Ovary (tissue), 9 donors: ENCODE data around the gene DCLRE1B. TPM values are rescaled to one million over a fixed set of nuclear protein-coding genes. Genes with fewer than 3 reads are reported as not detected.

ENCODE experiments used
- DNase-seq, 5 donors: peaks; one replicate each; pipeline ENCODE4 v3.0.0-alpha.2; 2019 to 2020
- H3K27ac ChIP-seq, 2 donors: fragments of 200-600 bp; one replicate each; pipeline versions ENCODE4 v1.5.1 to v1.8.0; 2019 to 2022
- H3K27me3 ChIP-seq: fragments of 200-600 bp; one replicate; pipeline ENCODE4 v1.8.0; 2022
- H3K36me3 ChIP-seq: fragments of 200-600 bp; sonication (generic); one replicate; pipeline ENCODE4 v1.5.1; 2019
- H3K4me1 ChIP-seq: one replicate; pipeline ENCODE4 v1.8.1; 2013; ENCODE audit warnings: mild to moderate bottlenecking, moderate library complexity; ENCODE audit not compliant: insufficient read depth
- H3K4me3 ChIP-seq: fragments of 200-600 bp; sonication (generic); one replicate; pipeline ENCODE4 v1.5.1; 2017
- H3K9me3 ChIP-seq, 2 donors: fragments of 200-600 bp in 1 of 2; sonication (generic) in 1 of 2; one replicate each; pipeline versions ENCODE4 v1.5.1 to v1.8.1; 2013 to 2019; ENCODE audit warnings: mild to moderate bottlenecking in 1 of 2, moderate library complexity in 1 of 2
- CTCF ChIP-seq, 3 donors: fragments of 450-650 bp in 2 of 3; fragments of 200-600 bp in 1 of 3; IDR thresholded peaks; one replicate each; pipeline versions ENCODE4 v1.5.1 to v1.8.0; 2016 to 2022; ENCODE audit warnings: antibody characterized with exemption in 3 of 3, mild to moderate bottlenecking in 1 of 3
- EP300 ChIP-seq: sonication (generic); formaldehyde crosslinking; IDR thresholded peaks from one replicate; pipeline ENCODE4 v1.6.1; 2017; ENCODE audit warnings: antibody characterized with exemption
- POLR2A ChIP-seq: fragments of 450-650 bp; IDR thresholded peaks from one replicate; pipeline ENCODE4 v1.6.1; 2017; ENCODE audit warnings: antibody characterized with exemption, mild to moderate bottlenecking, moderate library complexity
- WGBS, 3 donors: extraction: QIAGEN DNeasy Blood & Tissue Kit in 1 of 3; methylation state at CpG; one replicate each; pipeline versions ENCODE4 v1.1.5 to v1.1.7; 2013 to 2017; 5-methylcytosine and 5-hydroxymethylcytosine counted together
- intact Hi-C, 4 donors: fragments of 100-400 bp; cut with DNase I; formaldehyde crosslinking; loops; one replicate each; pipeline versions ENCODE4 v1.11.0 to v1.15.1; 2022 to 2023
- polyA plus RNA-seq, 2 donors: library from polyadenylated mRNA; stranded (reverse); fragments of 200-250 nt in 1 of 2; fragments of 350-450 nt in 1 of 2; fragmentation: Illumina TruSeq in 1 of 2; extraction: RNeasy Lipid Tissue Mini Kit (QIAGEN cat#74804) in 1 of 2; gene quantifications; one replicate each; pipeline ENCODE4 v1.2.3, GENCODE V29; 2013 to 2014
- total RNA-seq, 7 donors: library from RNA; depleted of rRNA in 2 of 7; stranded (reverse); fragments of >200 nt in 2 of 7; fragmentation: NEBNext Ultra II Directional in 3 of 7; extraction: Animal tissue kit (Norgen Biotek cat#: 25700) in 3 of 7; gene quantifications; one replicate each; pipeline versions ENCODE4 v1.1.0 to v1.2.4, GENCODE V29; 2016 to 2023
- donor health status: DM: no; HTN: no; CAD: no; lungs with moderate emphysema.
- donor health status: DM: no; HTN: no; CAD: no.
- donor health status: Bipolar disorder and iron deficiency.
- donor health status: DM: yes; HTN: yes; CAD: no.
- donor health status: DM: no; HTN: no; CAD: no.
- donor health status: DM: yes; HTN: yes; CAD: no.

The DCLRE1B gene
- total and polyA plus RNA-seq, 9 donors, result 2.4 to 7.1 (median 5.0) TPM

- H3K27ac ChIP-seq, result no peak overlapping the region
- H3K4me3 ChIP-seq, result no peak overlapping the region
- no peak for DNase-seq
- H3K4me1 ChIP-seq, result peaks cover 8% of the 10 kb centered on the region
- no peaks in the 10 kb centered on the region for H3K9me3 ChIP-seq
- H3K27me3 ChIP-seq, result no peaks in the 10 kb centered on the region
- TF ChIP-seq POLR2A (no peak), CTCF (IDR thresholded peaks at IDR 0.05) (no peak), EP300 (no peak)
- H3K36me3 ChIP-seq, result no peaks in the 10 kb centered on the region
- WGBS, 3 donors, result 74 to 90% (median 80%) methylated on average over 5 of the region's 5 CpGs
- intact Hi-C loops, result no loop called here
Observed at GRCh38 chr1:113938192-113938591, 33.1 kb downstream of the DCLRE1B start.

DNA sequence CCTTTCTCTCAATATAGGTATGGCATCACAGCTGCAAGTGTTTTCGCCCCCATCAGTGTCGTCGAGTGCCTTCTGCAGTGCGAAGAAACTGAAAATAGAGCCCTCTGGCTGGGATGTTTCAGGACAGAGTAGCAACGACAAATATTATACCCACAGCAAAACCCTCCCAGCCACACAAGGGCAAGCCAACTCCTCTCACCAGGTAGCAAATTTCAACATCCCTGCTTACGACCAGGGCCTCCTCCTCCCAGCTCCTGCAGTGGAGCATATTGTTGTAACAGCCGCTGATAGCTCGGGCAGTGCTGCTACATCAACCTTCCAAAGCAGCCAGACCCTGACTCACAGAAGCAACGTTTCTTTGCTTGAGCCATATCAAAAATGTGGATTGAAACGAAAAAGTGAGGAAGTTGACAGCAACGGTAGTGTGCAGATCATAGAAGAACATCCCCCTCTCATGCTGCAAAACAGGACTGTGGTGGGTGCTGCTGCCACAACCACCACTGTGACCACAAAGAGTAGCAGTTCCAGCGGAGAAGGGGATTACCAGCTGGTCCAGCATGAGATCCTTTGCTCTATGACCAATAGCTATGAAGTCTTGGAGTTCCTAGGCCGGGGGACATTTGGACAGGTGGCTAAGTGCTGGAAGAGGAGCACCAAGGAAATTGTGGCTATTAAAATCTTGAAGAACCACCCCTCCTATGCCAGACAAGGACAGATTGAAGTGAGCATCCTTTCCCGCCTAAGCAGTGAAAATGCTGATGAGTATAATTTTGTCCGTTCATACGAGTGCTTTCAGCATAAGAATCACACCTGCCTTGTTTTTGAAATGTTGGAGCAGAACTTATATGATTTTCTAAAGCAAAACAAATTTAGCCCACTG is 35.5 kb downstream of the DCLRE1B start:
- Histone ChIP-seq H3K27me3 (no peaks in the 10 kb centered on the region), H3K4me3 (no peak overlapping the region), H3K36me3 (no peaks in the 10 kb centered on the region), H3K27ac (no peak overlapping the region), H3K9me3 (no peaks in the 10 kb centered on the region), H3K4me1 (peaks cover 4% of the 10 kb centered on the region)
- intact Hi-C loops, result no loop called here
- WGBS, 3 donors, result 71 to 78% (median 76%) methylated on average over 16 of the region's 16 CpGs
- no peak for DNase-seq
- no peak for TF ChIP-seq CTCF (IDR thresholded peaks at IDR 0.05)
- no peak for TF ChIP-seq EP300

DNA sequence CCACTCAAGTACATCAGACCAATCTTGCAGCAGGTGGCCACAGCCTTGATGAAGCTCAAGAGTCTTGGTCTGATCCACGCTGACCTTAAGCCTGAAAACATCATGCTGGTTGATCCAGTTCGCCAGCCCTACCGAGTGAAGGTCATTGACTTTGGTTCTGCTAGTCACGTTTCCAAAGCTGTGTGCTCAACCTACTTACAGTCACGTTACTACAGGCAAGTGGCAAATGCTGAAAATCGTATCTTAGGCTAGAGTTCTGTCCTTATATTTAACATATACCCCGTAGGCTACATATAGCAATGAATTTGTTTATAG is 36.1 kb downstream of the DCLRE1B start:
- no peaks in the 10 kb centered on the region for H3K36me3 ChIP-seq
- H3K27ac ChIP-seq, result no peak overlapping the region
- H3K4me1 ChIP-seq, result peaks cover 6% of the 10 kb centered on the region
- TF ChIP-seq POLR2A (no peak), EP300 (no peak), CTCF (IDR thresholded peaks at IDR 0.05) (no peak)
- H3K9me3 ChIP-seq, result no peaks in the 10 kb centered on the region
- 76 to 87% (median 77%) methylated on average over 7 of the region's 7 CpGs for WGBS, 3 donors
- no peaks in the 10 kb centered on the region for H3K27me3 ChIP-seq
- H3K4me3 ChIP-seq, result no peak overlapping the region
- DNase-seq, result no peak
- intact Hi-C loops, result no loop called here

GRCh38 chr1:113942527-113942926 is 37.4 kb downstream of the DCLRE1B start:
- no peak for DNase-seq
- Histone ChIP-seq H3K36me3 (no peaks in the 10 kb centered on the region), H3K4me3 (no peak overlapping the region), H3K9me3 (no peaks in the 10 kb centered on the region), H3K27me3 (no peaks in the 10 kb centered on the region), H3K4me1 (peaks cover 8% of the 10 kb centered on the region), H3K27ac (no peak overlapping the region)
- TF ChIP-seq CTCF (IDR thresholded peaks at IDR 0.05), result no peak
- TF ChIP-seq EP300, result no peak
- TF ChIP-seq POLR2A, result no peak
- intact Hi-C loops, result no loop called here
